ENCODE measurements around the gene SHTN1.

The SHTN1 gene

GRCh38 chr10:116835658-116836057, 169.3 kb downstream of the SHTN1 start:
- no peaks in the 10 kb centered on the region for H3K4me1 ChIP-seq (ENCODE audit: control insufficient read depth, insufficient read depth, low read length)
- no peak overlapping the region for H3K9ac ChIP-seq (ENCODE audit: low read length)
- no peak overlapping the region for H3K27ac ChIP-seq (ENCODE audit: low read depth, low read length)
- H3K36me3 ChIP-seq (ENCODE audit: control insufficient read depth, insufficient read depth, low read length): no peaks in the 10 kb centered on the region
- no peak overlapping the region for H3K4me3 ChIP-seq (ENCODE audit: low read length)
- H3K27me3 ChIP-seq (ENCODE audit: control insufficient read depth, insufficient read depth, low read length): no peaks in the 10 kb centered on the region

DNA sequence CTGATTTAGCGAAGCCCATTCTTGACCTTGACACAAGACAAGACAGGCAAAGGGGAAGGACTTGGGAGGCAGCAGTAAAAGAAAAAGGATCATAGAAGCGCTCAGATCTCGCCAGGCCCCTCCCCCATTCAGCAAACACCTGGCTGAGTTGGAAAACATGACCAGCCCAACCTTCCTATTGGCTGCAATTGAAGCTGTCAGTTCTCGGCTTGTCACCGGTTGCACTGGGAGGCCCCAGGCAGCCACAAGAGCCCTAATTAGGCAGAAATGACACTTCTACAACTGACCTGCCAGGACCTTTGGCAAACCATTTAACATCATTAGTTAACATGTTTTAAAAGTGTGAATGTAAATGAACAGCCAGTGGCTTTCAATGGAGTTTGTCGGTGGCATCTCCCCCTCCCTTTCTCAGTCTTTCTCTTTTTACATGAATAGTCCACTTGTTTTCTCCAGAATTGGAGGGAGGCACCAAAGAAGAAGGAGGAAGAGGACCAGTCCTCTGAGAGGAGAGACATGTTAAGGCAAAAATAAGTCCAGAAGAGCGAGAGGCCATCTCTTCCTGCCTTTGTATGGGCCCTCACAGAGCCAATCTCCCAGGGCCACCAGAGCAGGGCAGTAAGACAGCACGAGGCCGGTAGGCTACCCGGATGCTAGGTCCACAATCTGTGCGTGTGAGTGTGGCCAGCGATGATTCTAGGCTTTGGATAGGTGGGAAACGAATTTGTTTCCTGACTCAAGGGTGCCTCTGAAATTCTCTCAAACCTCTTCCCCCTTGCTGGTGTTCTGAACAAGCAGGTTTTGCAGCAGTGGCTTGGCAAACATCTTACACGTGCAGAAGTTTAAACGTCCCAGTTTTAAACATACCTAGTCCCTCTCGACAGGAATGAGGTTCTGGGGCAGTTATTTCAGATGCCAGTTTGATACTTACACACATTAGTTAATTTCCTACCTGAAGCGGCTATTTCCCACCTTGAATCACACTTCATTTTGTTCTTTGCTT, 170.7 kb downstream of the SHTN1 start:
- no peaks in the 10 kb centered on the region for H3K27me3 ChIP-seq (ENCODE audit: control insufficient read depth, insufficient read depth, low read length)
- no peak overlapping the region for H3K9ac ChIP-seq (ENCODE audit: low read length)
- no peaks in the 10 kb centered on the region for H3K4me1 ChIP-seq (ENCODE audit: control insufficient read depth, insufficient read depth, low read length)
- H3K4me3 ChIP-seq (ENCODE audit: low read length): no peak overlapping the region
- no peak overlapping the region for H3K27ac ChIP-seq (ENCODE audit: low read depth, low read length)
- H3K36me3 ChIP-seq (ENCODE audit: control insufficient read depth, insufficient read depth, low read length): no peaks in the 10 kb centered on the region

- no peaks in the 10 kb centered on the region for H3K36me3 ChIP-seq (ENCODE audit: control insufficient read depth, insufficient read depth, low read length)
- no peaks in the 10 kb centered on the region for H3K27me3 ChIP-seq (ENCODE audit: control insufficient read depth, insufficient read depth, low read length)
- H3K4me3 ChIP-seq (ENCODE audit: low read length): no peak overlapping the region
- no peaks in the 10 kb centered on the region for H3K4me1 ChIP-seq (ENCODE audit: control insufficient read depth, insufficient read depth, low read length)
- no peak overlapping the region for H3K27ac ChIP-seq (ENCODE audit: low read depth, low read length)
- H3K9ac ChIP-seq (ENCODE audit: low read length): no peak overlapping the region
Observed at GRCh38 chr10:116831790-116832189, 173.2 kb downstream of the SHTN1 start.
